ENCODE data around the gene SLC34A2. TPM values are rescaled to one million over a fixed set of nuclear protein-coding genes. Genes with fewer than 3 reads are reported as not detected.

The SLC34A2 gene
- total and polyA plus RNA-seq, 2 experiments from 2014 or later = 0.73 to 0.80 TPM

DNA sequence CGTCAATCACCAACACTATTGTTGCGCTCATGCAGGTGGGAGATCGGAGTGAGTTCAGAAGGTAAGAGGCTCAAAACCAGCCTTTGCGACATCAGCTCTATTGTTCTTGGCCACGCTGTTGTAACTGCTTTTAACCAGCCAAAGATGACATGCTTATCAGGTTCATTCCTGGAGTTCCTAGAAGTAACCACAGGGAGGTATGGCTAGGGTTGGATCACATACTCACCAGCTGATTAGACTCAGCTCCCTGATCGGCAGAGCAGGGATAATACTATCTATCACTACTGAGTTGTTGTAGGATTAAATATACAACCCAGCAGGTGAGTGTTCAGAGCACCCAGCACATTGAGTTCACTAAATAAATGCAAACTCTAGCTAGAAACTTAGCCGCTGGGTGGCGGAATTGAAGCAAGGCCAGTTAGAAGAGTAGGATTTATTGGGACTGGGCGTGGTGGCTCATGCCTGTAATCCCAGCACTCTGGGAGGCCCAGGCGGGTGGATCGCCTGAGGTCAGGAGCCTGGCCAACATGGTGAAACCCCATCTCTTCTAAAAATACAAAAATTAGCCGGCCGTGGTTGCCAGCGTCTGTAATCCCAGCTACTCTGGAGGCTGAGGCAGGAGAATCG, 12.4 kb downstream of the SLC34A2 start:
- Histone ChIP-seq H2AFZ (no peak overlapping the region; the same call in 1 of the 2 replicates), H3K79me2 (replicated peaks; ENCODE audit: insufficient read depth) (no peaks in the 10 kb centered on the region), H3K27ac (ENCODE audit: low read depth) (no peak overlapping the region), H3K36me3 (ENCODE audit: insufficient read depth) (no peaks in the 10 kb centered on the region), H3K27me3 (ENCODE audit: insufficient read depth) (no peaks in the 10 kb centered on the region), H3K4me3 (no peak overlapping the region), H3K9me2 (ENCODE audit: insufficient read depth) (no peaks in the 10 kb centered on the region), H4K20me1 (replicated peaks; ENCODE audit: insufficient read depth) (no peaks in the 10 kb centered on the region), H3K4me1 (ENCODE audit: insufficient read depth) (peaks cover 6% of the 10 kb centered on the region; the same call in 1 of the 2 replicates), H3K4me2 (no peak overlapping the region), H3F3A (replicated peaks; ENCODE audit: low read depth) (no peaks in the 10 kb centered on the region)
- Mint-ChIP-seq H3K27me3 (ENCODE audit: insufficient read depth, low read depth, poor library complexity) (peaks cover 8% of the 10 kb centered on the region), H3K36me3 (ENCODE audit: low read depth) (peaks cover 10% of the 10 kb centered on the region; the same call in 2 of the 3 replicates), H3K27ac (no peak overlapping the region), H3K9me3 (no peaks in the 10 kb centered on the region), H3K4me1 (peaks cover 11% of the 10 kb centered on the region; the same call in 2 of the 3 replicates), H3K4me3 (no peak overlapping the region)
- DNase-seq (ENCODE audit: low spot score) (peak; percentile 49), ATAC-seq (peak; percentile 51)
- TF ChIP-seq ZNF114 (CRISPR knock-in tag; IDR thresholded peaks at IDR 0.05) (no peak), CTCF (conservative IDR thresholded peaks at IDR 0.05; ENCODE audit: low read depth in 2 of 2) (peak; percentile 40 to 47)

GRCh38 chr4:25670991-25671390, 15.3 kb downstream of the SLC34A2 start:
- no peak overlapping the region for H2AFZ ChIP-seq
- no peaks in the 10 kb centered on the region for H3K36me3 ChIP-seq (ENCODE audit: insufficient read depth)
- H3K27me3 ChIP-seq (ENCODE audit: insufficient read depth) = no peaks in the 10 kb centered on the region
- H3F3A ChIP-seq (replicated peaks; ENCODE audit: low read depth) = no peaks in the 10 kb centered on the region
- no peak for DNase-seq (ENCODE audit: low spot score)
- Mint-ChIP-seq H3K4me3 (no peak overlapping the region), H3K27me3 (ENCODE audit: insufficient read depth, low read depth, poor library complexity) (peaks cover 5% of the 10 kb centered on the region), H3K36me3 (ENCODE audit: low read depth) (peaks cover 8% of the 10 kb centered on the region; the same call in 2 of the 3 replicates), H3K9me3 (no peaks in the 10 kb centered on the region; the same call in 2 of the 3 replicates), H3K27ac (no peak overlapping the region), H3K4me1 (0 out of 3 replicates have a peak, but pooled peaks cover 2% of the 10 kb centered on the region)
- no peaks in the 10 kb centered on the region for H3K4me1 ChIP-seq (ENCODE audit: insufficient read depth)
- H3K9me2 ChIP-seq (ENCODE audit: insufficient read depth) = no peaks in the 10 kb centered on the region
- no peak for ATAC-seq
- H3K27ac ChIP-seq (ENCODE audit: low read depth) = no peak overlapping the region
- H3K4me3 ChIP-seq = no peak overlapping the region
- no peaks in the 10 kb centered on the region for H3K79me2 ChIP-seq (replicated peaks; ENCODE audit: insufficient read depth)
- H4K20me1 ChIP-seq (replicated peaks; ENCODE audit: insufficient read depth) = no peaks in the 10 kb centered on the region
- H3K4me2 ChIP-seq = no peak overlapping the region
- TF ChIP-seq REST (IDR thresholded peaks at IDR 0.05; ENCODE audit: unreplicated experiment) (no peak), EZH2 (IDR thresholded peaks at IDR 0.05; ENCODE audit: low read depth, unreplicated experiment) (no peak), POLR2AphosphoS5 (IDR thresholded peaks at IDR 0.05; ENCODE audit: low read depth) (no peak), EZH2phosphoT487 (IDR thresholded peaks at IDR 0.05; ENCODE audit: unreplicated experiment) (no peak)
- TF ChIP-seq, protein P1, sequence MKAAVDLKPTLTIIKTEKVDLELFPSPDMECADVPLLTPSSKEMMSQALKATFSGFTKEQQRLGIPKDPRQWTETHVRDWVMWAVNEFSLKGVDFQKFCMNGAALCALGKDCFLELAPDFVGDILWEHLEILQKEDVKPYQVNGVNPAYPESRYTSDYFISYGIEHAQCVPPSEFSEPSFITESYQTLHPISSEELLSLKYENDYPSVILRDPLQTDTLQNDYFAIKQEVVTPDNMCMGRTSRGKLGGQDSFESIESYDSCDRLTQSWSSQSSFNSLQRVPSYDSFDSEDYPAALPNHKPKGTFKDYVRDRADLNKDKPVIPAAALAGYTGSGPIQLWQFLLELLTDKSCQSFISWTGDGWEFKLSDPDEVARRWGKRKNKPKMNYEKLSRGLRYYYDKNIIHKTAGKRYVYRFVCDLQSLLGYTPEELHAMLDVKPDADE (IDR thresholded peaks at IDR 0.05) = no peak
- TF ChIP-seq, protein P2, sequence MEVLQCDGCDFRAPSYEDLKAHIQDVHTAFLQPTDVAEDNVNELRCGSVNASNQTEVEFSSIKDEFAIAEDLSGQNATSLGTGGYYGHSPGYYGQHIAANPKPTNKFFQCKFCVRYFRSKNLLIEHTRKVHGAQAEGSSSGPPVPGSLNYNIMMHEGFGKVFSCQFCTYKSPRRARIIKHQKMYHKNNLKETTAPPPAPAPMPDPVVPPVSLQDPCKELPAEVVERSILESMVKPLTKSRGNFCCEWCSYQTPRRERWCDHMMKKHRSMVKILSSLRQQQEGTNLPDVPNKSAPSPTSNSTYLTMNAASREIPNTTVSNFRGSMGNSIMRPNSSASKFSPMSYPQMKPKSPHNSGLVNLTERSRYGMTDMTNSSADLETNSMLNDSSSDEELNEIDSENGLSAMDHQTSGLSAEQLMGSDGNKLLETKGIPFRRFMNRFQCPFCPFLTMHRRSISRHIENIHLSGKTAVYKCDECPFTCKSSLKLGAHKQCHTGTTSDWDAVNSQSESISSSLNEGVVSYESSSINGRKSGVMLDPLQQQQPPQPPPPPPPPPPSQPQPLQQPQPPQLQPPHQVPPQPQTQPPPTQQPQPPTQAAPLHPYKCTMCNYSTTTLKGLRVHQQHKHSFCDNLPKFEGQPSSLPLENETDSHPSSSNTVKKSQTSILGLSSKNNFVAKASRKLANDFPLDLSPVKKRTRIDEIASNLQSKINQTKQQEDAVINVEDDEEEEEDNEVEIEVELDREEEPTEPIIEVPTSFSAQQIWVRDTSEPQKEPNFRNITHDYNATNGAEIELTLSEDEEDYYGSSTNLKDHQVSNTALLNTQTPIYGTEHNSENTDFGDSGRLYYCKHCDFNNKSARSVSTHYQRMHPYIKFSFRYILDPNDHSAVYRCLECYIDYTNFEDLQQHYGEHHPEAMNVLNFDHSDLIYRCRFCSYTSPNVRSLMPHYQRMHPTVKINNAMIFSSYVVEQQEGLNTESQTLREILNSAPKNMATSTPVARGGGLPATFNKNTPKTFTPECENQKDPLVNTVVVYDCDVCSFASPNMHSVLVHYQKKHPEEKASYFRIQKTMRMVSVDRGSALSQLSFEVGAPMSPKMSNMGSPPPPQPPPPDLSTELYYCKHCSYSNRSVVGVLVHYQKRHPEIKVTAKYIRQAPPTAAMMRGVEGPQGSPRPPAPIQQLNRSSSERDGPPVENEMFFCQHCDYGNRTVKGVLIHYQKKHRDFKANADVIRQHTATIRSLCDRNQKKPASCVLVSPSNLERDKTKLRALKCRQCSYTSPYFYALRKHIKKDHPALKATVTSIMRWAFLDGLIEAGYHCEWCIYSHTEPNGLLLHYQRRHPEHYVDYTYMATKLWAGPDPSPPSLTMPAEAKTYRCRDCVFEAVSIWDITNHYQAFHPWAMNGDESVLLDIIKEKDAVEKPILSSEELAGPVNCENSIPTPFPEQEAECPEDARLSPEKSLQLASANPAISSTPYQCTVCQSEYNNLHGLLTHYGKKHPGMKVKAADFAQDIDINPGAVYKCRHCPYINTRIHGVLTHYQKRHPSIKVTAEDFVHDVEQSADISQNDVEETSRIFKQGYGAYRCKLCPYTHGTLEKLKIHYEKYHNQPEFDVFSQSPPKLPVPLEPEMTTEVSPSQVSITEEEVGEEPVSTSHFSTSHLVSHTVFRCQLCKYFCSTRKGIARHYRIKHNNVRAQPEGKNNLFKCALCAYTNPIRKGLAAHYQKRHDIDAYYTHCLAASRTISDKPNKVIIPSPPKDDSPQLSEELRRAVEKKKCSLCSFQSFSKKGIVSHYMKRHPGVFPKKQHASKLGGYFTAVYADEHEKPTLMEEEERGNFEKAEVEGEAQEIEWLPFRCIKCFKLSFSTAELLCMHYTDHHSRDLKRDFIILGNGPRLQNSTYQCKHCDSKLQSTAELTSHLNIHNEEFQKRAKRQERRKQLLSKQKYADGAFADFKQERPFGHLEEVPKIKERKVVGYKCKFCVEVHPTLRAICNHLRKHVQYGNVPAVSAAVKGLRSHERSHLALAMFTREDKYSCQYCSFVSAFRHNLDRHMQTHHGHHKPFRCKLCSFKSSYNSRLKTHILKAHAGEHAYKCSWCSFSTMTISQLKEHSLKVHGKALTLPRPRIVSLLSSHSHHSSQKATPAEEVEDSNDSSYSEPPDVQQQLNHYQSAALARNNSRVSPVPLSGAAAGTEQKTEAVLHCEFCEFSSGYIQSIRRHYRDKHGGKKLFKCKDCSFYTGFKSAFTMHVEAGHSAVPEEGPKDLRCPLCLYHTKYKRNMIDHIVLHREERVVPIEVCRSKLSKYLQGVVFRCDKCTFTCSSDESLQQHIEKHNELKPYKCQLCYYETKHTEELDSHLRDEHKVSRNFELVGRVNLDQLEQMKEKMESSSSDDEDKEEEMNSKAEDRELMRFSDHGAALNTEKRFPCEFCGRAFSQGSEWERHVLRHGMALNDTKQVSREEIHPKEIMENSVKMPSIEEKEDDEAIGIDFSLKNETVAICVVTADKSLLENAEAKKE (CRISPR knock-in tag; IDR thresholded peaks at IDR 0.05) = no peak

All from GM23338 (cell line).